CD4-positive, alpha-beta T cell treated with Interleukin-21 for 1 hour (primary cell): Measurements from ENCODE around the gene SYCE3.
"Not testable (repeated sequence)": the region's sequence is repeated elsewhere in the genome, so short reads cannot be mapped to it uniquely, and the experiment has no call there.

ENCODE experiments used
- DNase-seq: peaks from one replicate; pipeline ENCODE4 v3.0.0-alpha.2; 2020

Gene SYCE3

DNA sequence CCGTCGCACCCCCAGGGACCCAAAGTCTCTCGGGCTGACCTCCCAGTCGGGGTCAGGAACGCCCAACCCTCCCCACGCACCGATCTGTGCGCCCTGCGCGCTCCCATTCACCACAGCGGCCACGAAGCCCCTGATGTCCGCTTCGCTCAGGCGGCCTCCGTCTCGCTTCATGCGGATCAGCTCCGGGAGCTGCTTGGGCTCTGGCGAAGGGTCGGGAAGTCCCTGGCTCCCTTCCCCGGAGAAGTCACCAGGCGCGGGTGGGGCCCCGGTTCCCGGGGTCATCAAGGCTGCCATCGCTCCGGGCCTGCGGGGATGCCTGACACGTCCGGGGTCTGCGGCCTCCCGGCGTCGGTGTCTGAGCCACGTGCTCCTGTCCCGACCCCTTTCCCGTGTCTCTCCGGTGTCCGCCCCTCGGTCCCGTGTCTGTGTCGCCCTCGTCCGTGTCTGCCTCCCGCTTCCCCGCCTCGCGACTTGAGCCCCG is 33.3 kb downstream of the SYCE3 start:
- DNase-seq: no peak

DNA sequence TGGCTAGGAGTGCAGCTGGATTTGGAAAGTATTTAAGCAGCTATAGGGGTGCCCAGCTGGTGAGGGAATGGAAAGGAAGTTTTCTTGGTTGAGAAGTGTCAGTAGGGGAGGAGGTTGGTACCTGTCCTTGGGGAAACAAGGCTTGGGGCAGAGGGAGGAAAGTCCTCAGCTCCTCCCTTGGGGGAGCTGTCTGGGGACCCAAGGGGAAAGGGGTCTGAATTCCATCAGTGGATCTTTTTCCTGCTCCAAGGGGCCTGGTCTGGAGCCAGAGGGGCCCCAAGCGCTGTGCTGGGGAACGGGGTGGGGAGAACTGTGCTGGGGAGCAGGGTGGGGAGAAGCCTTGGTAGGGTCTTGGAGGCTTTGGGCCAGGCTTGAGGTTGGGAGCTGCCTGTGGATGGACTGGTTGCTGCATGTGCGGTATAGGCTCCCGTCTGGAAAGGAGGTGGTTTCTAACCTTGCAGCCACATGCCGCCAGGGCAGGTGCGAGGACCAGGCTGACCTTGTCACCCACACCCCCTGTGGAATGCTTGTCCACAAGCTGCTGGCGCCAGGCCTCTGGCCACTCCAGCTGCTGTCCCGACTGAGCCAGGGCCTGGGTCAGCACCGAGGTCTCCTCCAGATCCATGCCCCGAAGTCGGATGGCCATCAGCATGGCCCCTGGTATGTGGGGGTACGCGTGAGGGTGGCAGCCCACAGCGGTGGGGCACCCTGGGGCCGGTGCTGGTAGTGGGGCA is 33.9 kb downstream of the SYCE3 start:
- DNase-seq: no peak

DNA sequence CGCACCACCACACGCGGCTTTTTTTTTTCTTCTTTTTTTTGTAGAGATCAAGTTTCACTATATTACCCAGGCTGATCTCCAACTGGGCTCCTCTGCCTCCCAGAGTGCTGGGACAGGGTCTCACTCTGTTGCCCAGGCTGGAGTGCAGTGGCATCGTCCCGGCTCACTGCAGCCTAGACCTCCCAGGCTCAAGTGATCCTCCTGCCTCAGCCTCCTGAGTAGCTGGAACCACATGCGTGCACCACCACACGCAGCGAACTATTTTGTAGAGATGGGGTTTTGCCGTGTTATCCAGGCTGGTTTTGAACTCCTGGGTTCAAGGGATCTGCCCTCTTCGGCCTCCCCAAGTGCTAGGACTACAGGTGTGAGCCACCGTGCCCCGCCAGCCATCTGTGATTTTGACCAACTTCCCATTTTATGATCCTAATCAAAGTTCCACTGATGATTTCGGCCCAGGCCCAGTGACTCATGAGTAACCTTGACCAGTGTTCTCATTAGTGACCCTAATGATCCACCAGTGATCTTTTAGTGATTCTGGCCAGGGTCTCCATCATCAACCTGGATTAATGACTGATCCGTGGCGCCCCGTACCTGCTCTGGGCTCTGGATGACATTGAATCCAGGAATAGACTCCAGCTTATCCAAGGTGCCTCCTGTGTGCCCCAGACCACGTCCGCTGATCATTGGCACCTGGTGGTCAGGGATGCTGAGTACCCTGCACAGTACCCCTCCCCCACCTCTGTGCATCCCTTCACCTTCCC is 34.6 kb downstream of the SYCE3 start:
- no peak for DNase-seq

DNA sequence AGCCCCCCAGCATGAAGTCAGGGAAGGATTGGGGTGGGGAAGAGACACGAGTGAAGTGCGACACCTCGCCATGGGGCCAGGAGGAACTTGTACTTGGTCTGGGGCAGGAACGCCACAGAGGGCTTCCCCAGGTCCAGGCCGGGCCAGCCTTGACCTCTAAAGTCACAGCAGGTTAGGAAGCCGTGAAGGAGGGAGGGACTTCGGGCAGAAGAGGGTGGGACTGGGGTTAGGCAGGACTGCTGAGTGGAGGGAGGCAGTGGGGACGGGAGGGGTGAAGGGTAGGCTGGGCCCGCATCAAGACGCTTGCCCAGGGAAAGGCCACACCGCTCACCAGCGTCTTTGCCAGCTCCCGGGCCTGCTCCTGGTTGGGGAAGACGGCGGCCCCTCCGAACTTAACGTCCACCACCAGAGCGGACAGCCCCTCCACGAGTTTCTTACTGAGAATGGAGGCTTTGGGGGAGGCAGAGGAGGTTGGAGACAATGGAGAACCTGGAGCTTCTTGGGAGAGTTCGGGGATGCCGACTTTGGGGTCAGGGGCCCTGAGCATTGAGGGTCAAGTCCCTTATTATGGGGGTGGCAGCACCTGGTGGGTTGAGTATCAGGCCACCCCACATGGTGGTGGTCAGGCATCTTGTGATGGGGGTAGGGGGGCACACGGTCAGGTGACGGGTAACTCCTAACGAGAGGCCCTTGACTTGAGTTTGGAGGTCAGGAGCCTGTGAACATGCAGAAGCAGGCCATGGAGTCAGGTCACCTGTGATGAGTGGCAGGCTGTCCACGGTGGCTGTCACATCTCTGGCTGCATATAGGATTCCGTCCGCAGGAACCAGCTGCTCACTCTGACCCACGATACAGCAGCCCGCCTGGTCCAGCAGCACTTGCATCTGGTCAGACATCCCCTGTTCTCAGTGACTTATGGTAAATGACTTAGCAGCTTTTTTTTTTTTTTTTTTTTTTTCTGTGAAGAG is 35.6 kb downstream of the SYCE3 start:
- DNase-seq: peak; percentile 65

DNA sequence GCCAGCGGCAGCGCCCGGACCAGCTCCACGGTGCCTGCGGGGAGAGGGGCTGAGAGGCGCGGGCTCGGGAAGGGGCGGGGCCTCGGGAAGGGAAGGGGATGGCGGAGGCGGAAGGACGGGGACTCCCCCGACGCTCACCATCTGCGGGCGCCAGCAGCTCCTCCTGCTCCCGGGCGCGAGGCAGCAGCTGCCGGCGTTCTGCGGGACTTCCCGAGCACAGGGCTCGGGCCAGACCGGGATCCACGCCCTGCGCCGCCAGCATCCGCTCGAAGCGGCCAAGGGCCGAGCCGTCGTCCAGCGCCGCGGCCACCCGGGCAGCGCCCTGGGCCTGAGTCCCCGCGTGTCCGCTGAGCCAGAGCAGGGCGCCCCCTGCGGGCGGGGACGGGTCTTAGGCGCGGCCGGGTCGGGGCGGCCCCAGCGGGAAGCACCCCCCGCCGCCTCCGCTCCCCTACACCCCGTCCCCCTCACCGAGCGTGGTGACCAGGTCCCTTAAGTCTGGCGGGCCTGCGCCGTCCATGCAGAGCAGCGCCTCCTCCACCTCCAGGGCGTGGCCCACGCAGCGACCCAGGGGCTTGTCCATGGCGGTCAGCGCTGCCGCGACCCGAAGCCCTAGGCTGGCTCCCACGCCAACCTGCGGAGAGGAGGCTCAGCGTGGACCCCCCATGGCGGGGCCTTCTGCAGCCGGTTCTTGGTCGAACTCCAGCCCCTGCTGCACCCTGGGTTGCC is 36.4 kb downstream of the SYCE3 start:
- peak; percentile 90 for DNase-seq

DNA sequence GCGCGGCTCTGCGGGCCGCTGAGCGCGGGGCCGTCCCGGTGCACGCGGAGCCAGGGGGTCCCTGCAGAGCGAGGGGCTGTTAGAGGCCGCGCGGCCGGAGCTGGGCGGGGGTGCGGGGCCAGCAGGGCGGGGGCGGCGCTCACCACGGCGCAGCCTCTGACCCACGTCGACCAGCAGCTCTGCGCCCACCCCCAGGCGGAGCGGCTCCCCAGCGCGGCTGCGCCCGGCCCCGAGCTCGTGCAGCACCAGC is 36.9 kb downstream of the SYCE3 start:
- no peak for DNase-seq

DNA sequence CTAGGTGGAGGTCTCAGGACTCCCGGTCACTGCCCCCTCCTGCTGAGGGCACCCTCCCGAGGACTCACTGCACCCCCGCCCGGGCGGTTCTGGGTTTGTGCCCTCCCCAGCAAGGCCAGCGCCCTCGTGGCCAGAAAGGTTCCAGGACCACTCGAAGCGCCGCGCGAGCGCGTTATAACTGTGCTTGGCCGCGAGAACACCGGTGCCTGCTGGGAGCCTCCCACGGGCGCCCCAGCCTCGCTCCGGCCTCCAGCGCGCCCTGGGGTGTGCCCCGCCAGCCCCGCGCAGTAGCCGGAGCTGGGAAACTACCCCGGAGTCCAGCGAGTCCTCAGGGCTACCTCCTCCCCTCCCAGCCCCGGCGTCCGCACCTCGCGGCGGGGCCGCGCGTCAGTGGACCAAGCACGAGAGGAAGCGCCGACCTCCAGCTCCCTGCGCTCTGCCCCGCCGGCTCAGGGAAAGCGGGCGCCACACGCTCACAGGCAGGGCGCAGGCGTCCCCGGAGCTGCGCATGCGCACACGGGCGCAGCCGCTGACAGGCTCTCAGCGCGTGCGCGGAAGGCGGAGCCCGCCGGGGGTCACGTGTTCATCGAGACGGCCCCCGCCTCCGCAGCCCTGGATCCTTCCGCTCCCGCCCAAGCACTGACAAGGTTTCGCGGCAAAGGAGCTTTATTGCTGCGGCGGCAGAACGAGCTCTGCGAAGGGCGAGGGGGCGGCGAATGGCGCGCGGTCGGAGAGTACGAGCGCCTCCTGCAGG is 37.4 kb downstream of the SYCE3 start, which contains the start of gene SCO2:
SCO2 (minus strand) TSS at position 495 of the 754 bp plus-strand sequence. CDS start 1,187 bp downstream, outside the sequence.
- DNase-seq: peak; percentile 97

DNA sequence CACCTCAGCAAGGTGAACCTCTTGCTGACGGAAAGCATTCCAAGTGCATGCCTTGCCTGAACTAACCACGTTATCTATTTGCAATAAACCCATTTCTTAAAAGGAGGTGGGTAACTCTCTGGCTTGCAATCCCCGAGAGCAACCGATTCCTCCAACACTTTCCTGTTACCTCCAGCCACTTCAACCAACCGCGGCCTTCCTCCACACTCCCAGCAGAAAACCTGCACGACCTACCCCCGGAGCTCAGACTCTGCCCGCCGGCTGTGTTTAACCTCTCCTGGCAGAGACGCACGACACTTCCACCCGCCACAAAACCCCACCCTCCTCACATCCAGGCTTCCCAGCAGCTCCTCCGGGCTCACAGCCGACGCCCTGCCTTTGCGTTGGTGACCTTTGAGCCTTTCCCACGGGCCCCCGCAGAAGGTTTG is 38.0 kb downstream of the SYCE3 start:
- DNase-seq: no peak

DNA sequence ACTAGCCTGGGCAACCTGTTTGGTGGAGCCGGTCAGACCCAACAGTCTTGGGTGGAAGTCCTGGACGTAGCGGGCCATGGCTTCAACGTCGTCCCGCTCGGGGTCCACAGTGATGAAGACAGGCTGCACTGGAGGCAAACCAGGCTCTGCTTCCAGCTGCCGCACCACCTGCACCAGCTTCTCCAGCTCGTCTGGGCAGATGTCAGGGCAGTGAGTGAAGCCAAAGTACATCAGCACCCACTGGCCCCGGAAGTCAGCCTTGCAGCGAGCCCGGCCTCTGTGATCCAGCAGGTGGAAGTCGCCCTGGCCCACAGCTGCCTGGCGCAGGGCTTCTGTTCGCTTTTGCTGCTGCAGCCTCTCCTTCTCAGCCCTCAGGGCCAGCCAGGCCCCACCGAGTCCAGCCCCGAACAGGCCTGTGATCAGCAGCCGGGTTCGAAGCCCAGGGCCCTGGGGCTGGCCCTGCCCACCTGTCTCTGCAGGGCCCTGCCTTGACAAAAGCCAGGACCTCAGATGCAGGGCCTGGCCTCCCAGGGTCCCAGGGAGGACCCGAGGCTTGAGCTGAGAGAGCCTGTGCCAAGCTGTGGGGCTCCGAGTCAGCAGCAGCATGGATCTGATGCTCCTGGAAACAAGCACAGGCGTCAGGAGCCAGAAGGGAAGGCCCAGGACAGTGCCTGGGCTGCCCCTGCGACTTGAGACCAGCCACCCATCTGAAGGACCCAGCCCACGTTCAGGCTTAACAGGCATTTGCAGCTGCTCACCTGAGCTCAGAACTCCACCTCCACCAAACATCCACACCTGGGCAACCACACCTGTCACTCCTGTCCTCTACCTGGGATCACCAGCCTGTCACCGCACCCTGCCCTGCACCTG is 38.7 kb downstream of the SYCE3 start:
- no peak for DNase-seq

DNA sequence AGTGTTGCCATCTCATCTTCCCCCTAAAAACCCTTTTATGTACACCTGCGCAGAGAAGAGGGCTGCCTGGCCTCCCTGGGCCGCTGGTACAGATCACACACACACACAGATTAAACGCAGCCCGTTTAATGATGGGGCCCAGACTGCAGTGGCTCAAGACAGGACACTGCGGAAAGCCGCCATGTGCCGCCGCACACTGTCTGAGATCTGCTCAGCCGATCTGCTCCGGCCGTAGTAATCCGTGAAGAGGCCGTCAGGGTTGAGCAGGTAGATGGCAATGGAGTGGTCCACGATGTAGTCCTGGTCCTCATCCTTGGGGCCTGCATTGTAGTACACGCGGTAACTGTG is 39.3 kb downstream of the SYCE3 start:
- no peak for DNase-seq

DNA sequence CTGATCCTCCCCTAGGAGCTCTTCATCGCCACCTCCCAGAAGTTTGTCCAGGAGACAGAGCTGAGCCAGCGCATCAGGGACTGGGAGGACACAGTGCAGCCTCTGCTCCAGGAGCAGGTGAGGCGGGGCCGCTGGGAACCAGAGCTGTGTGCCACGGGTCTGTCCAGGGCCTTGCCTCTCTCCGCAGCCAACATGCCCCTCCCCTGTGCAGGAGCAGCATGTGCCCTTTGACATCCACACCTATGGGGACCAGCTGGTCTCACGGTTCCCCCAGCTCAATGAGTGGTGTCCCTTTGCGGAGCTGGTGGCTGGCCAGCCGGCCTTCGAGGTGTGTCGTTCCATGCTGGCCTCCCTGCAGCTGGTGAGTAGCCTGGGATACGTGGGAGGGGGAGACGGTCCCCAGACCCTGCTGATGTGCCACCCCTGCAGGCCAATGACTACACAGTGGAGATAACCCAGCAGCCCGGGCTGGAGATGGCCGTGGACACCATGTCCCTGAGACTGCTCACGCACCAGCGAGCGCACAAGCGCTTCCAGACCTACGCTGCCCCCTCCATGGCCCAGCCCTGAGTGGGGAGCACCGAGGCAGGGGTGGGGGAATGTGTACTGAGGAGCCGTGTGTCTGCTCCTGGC is 39.8 kb downstream of the SYCE3 start:
- no peak for DNase-seq

DNA sequence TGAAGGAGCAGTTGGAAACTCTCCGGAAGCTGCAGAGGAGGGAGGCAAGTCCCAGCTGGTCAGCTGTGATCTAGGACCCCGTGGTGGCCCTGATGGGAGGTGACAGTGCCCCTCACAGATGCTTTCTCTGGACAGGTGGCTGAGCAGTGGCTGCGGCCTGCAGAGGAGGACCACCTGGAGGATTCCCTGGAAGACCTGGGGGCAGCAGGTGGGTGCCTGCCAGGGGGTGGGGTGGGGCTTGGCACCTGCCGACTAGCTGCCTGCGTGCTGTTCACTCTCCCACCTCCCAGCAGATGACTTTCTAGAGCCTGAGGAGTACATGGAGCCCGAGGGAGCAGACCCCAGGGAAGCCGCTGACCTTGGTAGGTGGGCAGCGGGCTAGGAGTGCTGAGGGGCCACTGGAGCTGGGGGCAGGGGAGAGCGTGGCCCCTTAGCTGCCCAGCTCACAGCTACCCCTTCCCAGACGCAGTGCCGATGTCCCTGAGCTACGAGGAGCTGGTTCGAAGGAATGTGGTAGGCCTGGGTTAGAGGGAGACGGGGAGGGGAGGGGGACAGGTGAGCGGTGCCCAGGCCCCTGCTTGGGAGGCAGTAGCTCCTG is 40.4 kb downstream of the SYCE3 start:
- no peak for DNase-seq

DNA sequence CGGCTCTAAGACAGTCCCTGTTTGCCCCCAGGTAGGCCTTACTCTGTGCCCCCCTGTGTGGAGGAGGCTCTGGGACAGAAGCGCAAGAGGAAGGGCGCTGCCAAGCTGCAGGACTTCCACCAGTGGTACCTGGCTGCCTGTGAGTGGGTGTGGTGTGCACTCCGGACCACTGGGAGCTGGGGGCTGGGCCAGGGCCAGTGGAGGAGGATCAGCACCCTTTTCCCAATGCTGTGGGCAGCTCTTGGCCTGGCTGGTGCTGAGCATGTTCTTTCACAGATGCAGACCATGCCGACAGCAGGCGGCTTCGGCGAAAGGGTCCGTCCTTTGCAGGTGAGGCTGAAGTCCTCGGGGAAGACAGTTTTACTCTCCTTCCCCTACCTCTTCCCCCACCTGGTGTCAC is 41.0 kb downstream of the SYCE3 start:
- DNase-seq: no peak

DNA sequence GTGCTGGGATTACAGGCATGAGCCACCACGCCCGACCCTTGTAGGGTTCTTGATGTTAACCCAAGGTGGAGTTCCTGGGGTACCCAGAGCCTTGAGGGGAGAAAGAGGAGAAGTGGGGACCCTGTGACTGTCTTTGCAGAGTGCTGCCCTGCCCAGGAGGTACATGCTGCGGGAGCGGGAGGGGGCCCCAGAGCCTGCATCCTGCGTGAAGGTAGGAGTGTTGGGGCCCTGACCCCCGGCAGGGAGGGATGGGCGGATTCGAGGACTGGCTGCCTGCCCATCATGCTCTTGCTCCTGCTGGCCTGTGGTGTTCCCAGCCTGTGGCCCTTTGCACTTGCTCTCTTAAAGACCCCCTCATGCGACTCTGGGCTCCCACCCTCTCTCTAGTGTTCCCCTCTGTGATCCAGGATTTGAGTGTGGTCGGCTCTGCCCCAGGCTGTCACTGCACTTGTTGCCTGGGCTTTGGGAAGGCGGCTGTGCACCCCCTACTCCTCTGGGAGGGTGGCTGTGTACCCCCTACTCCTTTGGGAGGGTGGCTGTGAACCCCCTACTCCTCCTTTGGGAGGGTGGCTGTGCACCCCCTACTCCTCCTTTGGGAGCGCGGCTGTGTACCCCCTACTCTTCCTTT is 41.8 kb downstream of the SYCE3 start:
- DNase-seq: no peak

DNA sequence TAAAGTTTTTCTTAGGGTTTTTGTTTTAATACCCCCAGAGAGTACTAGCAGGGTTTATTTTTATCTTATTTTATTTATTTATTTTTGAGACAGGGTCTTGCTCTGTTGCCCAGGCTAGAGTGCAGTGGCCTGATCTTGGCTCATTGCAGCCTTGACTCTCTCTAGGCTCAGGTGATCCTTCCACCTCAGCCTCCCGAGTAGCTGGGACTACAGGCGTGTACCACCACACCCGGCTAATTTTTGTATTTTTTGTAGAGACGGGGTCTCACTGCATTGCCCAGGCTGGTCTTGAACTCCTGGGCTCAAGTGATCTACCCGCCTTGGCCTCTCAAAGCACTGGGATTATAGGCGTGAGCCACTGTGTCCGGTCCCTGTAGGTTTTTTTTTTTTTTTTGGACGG is 42.5 kb downstream of the SYCE3 start:
- DNase-seq: not testable (repeated sequence)

DNA sequence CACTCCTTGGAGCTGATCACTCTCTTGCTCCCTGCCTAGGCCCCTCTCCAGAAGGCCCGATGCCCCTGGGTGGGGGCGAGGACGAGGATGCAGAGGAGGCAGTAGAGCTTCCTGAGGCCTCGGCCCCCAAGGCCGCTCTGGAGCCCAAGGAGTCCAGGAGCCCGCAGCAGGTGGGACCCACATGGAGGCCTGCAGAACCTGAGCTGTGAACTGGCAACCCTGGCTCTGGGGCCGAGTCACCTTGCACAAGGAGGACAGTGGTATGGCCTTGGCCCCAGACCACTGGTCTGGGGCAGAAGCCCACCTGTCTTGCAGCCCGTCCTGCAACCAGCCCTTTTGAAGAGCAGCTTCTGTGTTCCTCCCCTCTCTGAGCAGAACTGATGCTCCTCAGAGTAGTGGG is 43.6 kb downstream of the SYCE3 start:
- no peak for DNase-seq

DNA sequence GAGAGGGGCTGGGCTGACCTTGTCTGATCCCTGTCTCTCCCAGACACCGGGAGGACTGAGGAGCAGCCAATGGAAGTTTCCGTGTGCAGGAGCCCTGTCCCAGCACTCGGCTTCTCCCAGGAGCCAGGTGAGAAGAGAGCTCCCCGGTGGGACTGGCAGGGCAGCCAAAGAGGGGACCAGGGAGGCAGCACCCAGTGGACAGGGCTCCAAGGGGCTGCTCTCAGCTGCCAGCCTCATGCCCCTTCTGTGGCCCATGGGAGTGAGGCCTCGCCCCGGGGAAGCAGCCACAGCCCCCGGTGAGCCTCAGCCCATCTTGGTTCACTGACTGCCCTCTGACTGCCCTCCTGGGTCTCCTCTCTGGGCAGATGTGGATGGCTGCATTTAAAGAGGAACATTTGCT is 44.1 kb downstream of the SYCE3 start:
- no peak for DNase-seq

DNA sequence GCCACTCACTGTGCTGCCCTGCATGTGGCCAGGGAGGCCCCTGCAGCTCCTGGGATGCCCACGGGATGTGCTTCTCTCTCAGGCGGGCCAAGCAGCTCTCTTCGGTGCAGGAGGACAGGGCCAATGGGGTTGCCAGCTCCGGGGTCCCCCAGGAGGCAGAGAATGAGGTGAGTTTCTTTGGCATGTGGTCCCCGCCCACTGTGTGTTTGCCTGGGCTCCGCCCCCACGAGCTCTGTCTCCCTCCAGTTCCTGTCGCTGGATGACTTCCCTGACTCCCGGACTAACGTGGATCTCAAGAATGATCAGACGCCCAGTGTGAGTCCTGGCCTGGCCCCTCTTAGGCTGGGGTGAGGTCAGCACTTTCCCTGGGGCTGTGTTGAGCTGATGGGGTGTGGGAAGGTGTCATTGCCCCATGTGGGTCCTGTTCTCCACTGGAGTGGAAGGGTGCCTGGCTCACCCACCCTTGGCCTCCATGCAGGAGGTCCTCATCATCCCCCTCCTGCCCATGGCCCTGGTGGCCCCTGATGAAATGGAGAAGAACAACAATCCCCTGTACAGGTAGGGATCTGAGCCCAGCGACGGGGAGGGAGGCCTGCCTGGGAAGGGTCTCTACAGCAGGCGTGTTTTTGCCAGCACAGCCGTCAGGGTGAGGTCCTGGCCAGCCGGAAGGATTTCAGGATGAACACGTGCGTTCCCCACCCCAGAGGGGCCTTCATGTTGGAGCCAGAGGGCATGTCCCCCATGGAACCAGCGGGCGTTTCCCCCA is 45.0 kb downstream of the SYCE3 start:
- DNase-seq: no peak

DNA sequence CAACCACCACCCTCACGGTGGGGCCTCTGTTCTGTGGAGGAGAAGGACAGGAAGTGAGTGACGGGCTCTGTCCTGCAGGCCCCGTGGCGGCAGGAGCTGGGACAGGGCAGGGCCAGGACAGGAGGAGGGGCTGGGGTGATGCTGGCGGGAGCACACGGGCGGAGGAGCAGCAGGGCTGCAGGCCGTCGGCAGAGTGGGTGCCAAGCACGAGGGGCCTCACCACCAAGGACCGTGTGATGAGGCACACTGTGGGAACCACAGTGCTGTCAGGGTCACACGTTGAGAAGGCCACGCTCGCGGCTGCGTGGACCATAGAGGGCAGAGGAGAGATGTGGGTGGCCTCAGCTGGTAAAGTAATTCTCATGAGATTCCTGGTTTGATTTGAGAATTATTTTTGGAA is 45.8 kb downstream of the SYCE3 start:
- DNase-seq: no peak
